Upper lobe of right lung (tissue), 1 donor: ENCODE results near the gene KANK4. TPM values are rescaled to one million over a fixed set of nuclear protein-coding genes. Genes with fewer than 3 reads are reported as not detected.

ENCODE experiments used
- ATAC-seq: fragments of 200-7000 bp; cut with Tn5 transposase; one replicate; pipeline ENCODE4 v1.9.1; 2020; ENCODE audit warnings: mild to moderate bottlenecking, moderate library complexity
- DNase-seq: peaks from one replicate; pipeline ENCODE4 v3.0.0-alpha.2; 2020
- H3K27ac ChIP-seq: fragments of 200-600 bp; one replicate; pipeline ENCODE4 v1.8.0; 2022
- H3K27me3 ChIP-seq: fragments of 200-600 bp; one replicate; pipeline ENCODE4 v1.8.0; 2022; ENCODE audit warnings: mild to moderate bottlenecking
- H3K36me3 ChIP-seq: fragments of 200-600 bp; one replicate; pipeline ENCODE4 v1.8.0; 2022
- H3K4me1 ChIP-seq: fragments of 200-600 bp; one replicate; pipeline ENCODE4 v1.8.0; 2022
- H3K4me3 ChIP-seq: fragments of 200-600 bp; one replicate; pipeline ENCODE4 v1.8.0; 2022; ENCODE audit warnings: mild to moderate bottlenecking
- H3K9me3 ChIP-seq: fragments of 200-600 bp; one replicate; pipeline ENCODE4 v1.8.0; 2022
- CTCF ChIP-seq: fragments of 200-600 bp; IDR thresholded peaks from one replicate; pipeline ENCODE4 v1.8.0; 2022; ENCODE audit warnings: antibody characterized with exemption
- intact Hi-C: fragments of 100-400 bp; cut with DNase I; formaldehyde crosslinking; loops from one replicate; pipeline ENCODE4 v1.11.0; 2022
- total RNA-seq: library from RNA; stranded (reverse); fragmentation: NEBNext Ultra II Directional; extraction: Animal tissue kit (Norgen Biotek cat#: 25700); gene quantifications from one replicate; pipeline ENCODE4 v1.2.1, GENCODE V29; 2021
- donor health status: DM: no; HTN: yes; CAD: no; lungs with severe emphysema.

Gene KANK4
- total RNA-seq, 1 donor from 2014 or later = 6.4 TPM

- Histone ChIP-seq H3K4me1 (no peaks in the 10 kb centered on the region), H3K27ac (no peak overlapping the region), H3K4me3 (no peak overlapping the region), H3K27me3 (no peaks in the 10 kb centered on the region), H3K9me3 (no peaks in the 10 kb centered on the region), H3K36me3 (no peaks in the 10 kb centered on the region)
- ATAC-seq (no peak), DNase-seq (no peak)
- intact Hi-C loops = no loop called here
- TF ChIP-seq CTCF = no peak
Measured at GRCh38 chr1:62304515-62304914, 14.7 kb downstream of the KANK4 start.

DNA sequence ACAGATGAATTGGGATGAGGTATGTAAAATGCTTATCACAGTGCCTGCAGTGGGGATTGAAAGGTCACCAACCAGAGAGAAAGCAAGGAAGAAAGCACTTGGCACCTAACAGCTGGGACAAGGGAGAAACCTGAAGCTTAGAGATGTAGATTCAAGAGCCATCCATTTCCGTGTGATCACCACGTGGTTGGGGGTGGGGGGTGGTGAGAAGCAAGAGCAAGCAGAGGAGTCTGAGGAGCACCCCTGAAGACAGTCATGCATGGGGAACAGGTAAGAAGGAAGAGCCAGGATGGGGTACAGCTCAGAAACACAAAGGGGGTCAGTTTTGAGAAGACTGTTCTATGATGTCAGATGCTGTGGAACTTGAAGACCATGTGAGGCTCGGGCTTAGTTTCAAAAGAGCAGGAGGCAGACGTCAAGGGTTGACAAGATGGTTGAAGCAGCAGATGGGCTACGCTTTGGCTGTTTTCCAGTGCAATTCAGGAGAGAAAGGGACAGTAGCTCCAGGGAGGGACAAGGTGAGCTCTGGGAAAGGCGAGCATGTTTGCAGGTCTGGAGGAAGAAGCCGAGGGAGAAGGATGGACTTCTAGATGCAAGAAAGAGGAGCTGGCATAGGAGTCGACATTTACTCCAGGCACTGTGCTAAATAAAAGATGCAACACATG is 17.4 kb downstream of the KANK4 start:
- Histone ChIP-seq H3K9me3 (no peaks in the 10 kb centered on the region), H3K36me3 (no peaks in the 10 kb centered on the region), H3K4me1 (no peaks in the 10 kb centered on the region), H3K27me3 (no peaks in the 10 kb centered on the region), H3K4me3 (no peak overlapping the region), H3K27ac (no peak overlapping the region)
- no peak for DNase-seq
- no peak for TF ChIP-seq CTCF
- intact Hi-C loops = no loop called here
- no peak for ATAC-seq

- no peaks in the 10 kb centered on the region for H3K36me3 ChIP-seq
- intact Hi-C loops = no loop called here
- H3K9me3 ChIP-seq = no peaks in the 10 kb centered on the region
- H3K4me1 ChIP-seq = no peaks in the 10 kb centered on the region
- H3K27me3 ChIP-seq = no peaks in the 10 kb centered on the region
- no peak overlapping the region for H3K4me3 ChIP-seq
- no peak for ATAC-seq
- TF ChIP-seq CTCF = no peak
- no peak overlapping the region for H3K27ac ChIP-seq
- DNase-seq = no peak
Measured at GRCh38 chr1:62299426-62300200, 19.6 kb downstream of the KANK4 start.

- ATAC-seq (no peak), DNase-seq (no peak)
- no peak overlapping the region for H3K27ac ChIP-seq
- no peaks in the 10 kb centered on the region for H3K36me3 ChIP-seq
- no peaks in the 10 kb centered on the region for H3K4me1 ChIP-seq
- no peak overlapping the region for H3K4me3 ChIP-seq
- TF ChIP-seq CTCF = no peak
- intact Hi-C loops = no loop called here
- H3K9me3 ChIP-seq = no peaks in the 10 kb centered on the region
- no peaks in the 10 kb centered on the region for H3K27me3 ChIP-seq
Measured at GRCh38 chr1:62295921-62296491, 23.2 kb downstream of the KANK4 start.

GRCh38 chr1:62294261-62294660 is 25.0 kb downstream of the KANK4 start:
- peak; percentile 15 for TF ChIP-seq CTCF
- Histone ChIP-seq H3K36me3 (no peaks in the 10 kb centered on the region), H3K27me3 (no peaks in the 10 kb centered on the region), H3K9me3 (no peaks in the 10 kb centered on the region), H3K4me1 (no peaks in the 10 kb centered on the region), H3K27ac (no peak overlapping the region), H3K4me3 (no peak overlapping the region)
- intact Hi-C loops = no loop called here
- DNase-seq (no peak), ATAC-seq (peak; percentile 64)
